ENCODE results near the gene PPP2R5D.
"Not testable (repeated sequence)": the region's sequence is repeated elsewhere in the genome, so short reads cannot be mapped to it uniquely, and the experiment has no call there.

PPP2R5D gene

DNA sequence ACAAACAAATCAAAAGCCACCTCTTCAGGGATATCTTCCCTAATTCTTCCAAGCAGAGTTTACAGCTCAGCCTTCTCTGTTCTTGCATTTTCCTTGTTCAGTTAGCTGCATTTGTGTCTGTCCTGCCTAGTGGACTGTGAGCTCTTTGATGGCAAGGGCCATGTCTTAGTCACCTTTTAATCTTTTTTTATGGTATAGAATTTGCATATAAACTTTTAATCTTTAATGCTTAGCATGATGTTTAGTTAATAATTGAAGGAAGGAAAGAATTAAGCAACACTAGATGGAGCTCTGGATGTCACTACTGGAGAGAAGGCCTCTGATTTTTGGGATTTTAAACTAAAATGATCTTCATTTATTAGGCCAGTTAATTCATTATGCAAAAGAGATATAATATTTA is 12.1 kb downstream of the PPP2R5D start:
- DNase-seq: no peak

- DNase-seq: not testable (repeated sequence)
Observed at GRCh38 chr6:42998205-42998604, 13.8 kb downstream of the PPP2R5D start.

- DNase-seq: no peak
Observed at GRCh38 chr6:43001843-43002242, 17.5 kb downstream of the PPP2R5D start.

GRCh38 chr6:43005844-43006243 is 21.5 kb downstream of the PPP2R5D start:
- DNase-seq: no peak

GRCh38 chr6:43006251-43006650 is 21.9 kb downstream of the PPP2R5D start:
- DNase-seq: no peak

DNA sequence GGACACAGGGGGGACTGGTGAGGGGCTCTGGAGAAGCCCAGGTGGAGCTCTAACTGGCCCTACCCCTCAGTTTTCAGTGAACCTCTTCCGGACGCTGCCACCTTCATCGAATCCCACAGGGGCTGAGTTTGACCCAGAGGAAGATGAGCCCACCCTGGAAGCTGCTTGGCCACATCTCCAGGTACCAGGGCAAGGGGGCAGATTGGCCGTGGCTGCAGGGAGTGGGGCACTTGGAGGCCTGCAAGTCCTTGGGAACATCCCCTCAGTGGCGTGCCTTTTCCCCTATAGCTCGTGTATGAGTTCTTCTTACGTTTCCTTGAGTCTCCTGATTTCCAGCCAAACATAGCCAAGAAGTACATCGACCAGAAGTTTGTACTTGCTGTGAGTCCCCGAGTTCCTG is 22.8 kb downstream of the PPP2R5D start:
- DNase-seq: no peak

- DNase-seq: peak; percentile 34
Observed at GRCh38 chr6:43009124-43009523, 24.8 kb downstream of the PPP2R5D start.

GRCh38 chr6:43011207-43011606 is 26.8 kb downstream of the PPP2R5D start:
- DNase-seq: no peak

DNA sequence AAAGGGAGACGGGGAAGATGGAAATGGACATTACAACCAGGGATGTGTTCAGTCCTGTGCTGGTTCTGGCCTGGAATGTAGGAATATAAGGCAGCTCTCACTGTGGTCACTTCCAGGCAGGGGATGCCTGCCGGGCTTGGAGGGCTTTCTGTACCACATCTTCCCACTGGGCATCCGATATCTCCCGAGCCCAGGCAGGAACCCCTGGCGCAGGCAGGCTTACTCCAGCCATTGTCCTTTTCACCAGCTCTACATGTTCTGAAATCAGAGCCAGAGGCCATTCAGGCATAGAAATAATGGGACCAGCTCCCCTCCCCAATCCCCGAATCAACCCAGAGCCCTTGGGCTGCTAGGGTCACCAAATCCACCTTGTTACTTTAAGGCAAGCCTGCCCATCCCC is 28.0 kb downstream of the PPP2R5D start:
- DNase-seq: no peak

- peak; percentile 74 for DNase-seq
Observed at GRCh38 chr6:43013097-43013842, 28.9 kb downstream of the PPP2R5D start.

DNA sequence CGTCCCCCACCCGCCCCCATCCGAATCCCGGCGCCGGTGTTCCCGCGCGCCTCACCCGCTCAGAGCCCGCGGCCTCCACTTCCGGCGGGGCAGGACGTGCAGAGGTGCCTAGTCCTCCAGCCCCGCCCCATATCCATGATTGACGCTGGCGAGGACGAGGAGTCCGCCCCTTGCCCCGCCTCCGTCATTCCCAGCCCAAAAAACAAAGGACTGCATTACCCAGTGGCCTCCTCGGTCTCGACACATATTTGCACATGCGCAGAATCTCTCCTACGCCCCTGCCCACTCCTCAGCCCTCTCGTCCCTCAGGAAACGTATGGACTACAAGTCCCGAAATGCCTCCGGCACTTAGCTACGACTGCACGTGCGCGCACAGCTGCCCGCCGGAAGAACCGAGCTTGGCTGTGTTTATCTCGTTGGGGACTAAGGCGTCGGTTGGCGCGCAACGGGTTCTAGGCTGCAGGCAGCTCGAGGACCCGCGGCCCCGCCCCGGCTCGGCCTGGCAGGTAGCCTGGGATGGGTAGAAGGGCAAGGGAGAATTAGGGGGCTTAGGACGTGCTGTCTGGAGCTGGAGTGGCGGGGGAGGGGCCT is 29.6 kb downstream of the PPP2R5D start, which contains the start of the genes KLHDC3 and MEA1:
Gene KLHDC3, plus strand, starts transcription at position 407 of the 591 bp plus-strand sequence. CDS start 2,944 bp downstream, outside the sequence.
Gene MEA1, minus strand, starts transcription at position 104 of the 591 bp plus-strand sequence. CDS start 133 bp downstream, outside the sequence.
- peak; percentile 100 for DNase-seq

- DNase-seq: peak; percentile 52
Observed at GRCh38 chr6:43014434-43014909, 30.1 kb downstream of the PPP2R5D start.

GRCh38 chr6:43016176-43016942 is 32.0 kb downstream of the PPP2R5D start:
- no peak for DNase-seq

DNA sequence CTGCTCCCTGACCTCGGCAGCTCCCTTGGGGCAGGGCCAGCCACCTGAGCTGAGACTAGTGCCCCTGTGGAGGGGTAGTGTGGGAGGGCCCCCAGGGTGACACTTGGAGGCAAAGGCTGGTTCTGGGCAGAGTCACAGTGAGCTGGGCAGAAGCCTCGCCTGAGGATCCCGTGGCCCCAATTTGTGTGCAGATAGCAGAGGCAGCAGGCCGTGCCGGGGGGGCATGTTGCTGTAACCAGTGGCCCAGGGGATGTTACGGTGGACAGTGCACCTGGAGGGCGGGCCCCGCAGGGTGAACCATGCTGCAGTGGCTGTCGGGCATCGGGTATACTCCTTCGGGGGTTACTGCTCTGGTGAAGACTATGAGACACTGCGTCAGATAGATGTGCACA is 32.6 kb downstream of the PPP2R5D start:
- DNase-seq: no peak

DNA sequence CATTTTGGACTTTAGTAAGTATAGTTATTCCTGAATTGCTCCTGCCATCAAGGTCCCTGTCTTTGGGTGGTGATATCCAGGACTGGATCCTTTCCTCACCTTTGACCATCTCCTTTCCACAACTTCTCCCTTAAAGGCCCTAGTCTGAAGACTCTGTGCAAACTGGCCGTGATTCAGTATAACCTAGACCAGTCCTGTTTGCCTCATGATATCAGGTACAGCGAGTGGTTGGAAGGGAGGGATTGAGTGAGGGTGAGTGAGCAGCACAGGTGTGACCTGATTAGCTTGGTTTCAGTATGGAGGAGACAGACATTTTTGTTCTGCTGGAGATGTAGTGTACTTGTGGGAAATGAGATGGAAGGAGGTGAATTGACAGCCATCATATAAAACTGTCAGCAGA is 34.8 kb downstream of the PPP2R5D start:
- no peak for DNase-seq

- no peak for DNase-seq
Observed at GRCh38 chr6:43020052-43020705, 35.8 kb downstream of the PPP2R5D start.

DNA sequence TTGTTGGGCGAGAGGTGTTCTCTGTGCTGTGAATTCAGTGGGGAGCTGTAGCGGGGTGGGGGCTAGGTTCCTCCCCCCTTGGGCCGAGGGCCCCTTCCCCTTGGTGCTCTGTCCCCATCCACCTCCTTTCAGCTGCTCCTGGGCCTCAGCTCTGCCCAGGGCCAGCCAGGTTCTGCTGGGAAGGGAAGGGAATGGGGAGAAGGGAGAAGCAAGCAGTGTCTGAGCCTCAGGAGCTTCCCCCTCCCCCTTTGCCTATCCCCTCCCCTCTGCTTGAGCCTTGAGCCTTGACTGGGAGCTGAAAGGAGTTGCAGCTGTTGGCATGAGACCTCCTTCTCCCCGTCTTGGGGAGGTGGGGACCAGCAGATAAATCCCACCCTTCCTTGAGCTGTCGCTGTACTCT is 36.5 kb downstream of the PPP2R5D start:
- no peak for DNase-seq

DNA sequence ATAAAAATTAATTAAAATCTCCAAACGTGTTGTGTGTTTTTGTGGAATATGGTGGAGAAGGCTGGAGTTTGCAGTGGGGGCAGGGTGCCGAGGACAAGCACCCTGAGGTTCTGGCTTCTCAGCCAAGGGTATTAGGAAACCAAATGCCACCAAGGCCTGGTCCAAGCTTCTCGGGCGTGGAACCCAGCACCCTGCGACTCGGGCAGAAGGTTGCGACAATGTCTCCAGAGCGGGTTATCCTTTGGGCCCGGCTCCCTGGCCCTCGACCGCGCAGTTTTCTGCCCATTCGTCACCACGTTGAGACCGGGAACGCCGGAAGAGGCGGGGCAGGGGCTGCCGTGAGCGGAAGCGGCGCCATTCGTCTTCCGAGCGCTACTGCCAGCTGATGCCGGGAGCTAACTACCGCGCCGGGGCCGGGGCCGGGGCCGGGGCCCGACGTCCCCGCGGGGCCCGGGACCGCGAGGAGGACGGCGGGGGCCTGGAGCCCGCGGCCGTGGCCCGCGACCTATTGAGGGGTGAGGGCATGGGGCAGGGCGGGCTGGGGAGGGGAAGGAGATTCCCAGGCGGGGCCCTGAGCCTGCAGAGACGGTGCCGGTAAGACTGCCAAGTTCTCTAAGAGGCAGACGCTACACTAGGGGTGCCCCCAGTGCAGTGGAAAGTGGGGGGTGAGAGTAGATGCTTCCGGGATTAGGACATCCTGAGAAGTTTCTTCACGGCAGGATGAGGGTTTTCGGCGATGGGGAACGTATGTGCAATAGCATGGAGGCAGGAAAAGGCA is 37.1 kb downstream of the PPP2R5D start, which contains the start of gene RRP36:
Gene RRP36, plus strand, starts transcription at position 354 of the 778 bp plus-strand sequence. Its CDS starts 32 bp downstream, at position 386.
- DNase-seq: peak; percentile 82

DNA sequence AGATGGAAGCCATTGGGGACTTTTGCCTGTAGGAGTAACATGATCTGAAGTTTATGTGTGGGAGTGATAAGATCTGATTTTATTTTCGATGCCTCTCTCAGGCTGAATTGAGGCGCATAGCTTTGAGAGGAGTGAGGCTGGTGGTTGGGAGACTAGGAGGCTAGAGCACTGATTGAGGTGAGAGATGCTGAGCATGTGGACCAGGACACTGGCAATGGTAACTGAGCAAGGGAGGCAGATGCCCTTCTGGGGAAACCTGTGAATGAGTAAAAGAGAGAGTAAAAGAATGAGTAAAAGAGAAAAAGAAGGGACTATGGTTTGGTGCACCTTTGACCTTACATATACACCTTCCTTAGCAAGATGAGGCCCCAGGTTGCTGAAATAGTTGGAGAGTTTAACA is 40.1 kb downstream of the PPP2R5D start:
- DNase-seq: no peak

- no peak for DNase-seq
Observed at GRCh38 chr6:43026365-43026764, 42.0 kb downstream of the PPP2R5D start.

DNA sequence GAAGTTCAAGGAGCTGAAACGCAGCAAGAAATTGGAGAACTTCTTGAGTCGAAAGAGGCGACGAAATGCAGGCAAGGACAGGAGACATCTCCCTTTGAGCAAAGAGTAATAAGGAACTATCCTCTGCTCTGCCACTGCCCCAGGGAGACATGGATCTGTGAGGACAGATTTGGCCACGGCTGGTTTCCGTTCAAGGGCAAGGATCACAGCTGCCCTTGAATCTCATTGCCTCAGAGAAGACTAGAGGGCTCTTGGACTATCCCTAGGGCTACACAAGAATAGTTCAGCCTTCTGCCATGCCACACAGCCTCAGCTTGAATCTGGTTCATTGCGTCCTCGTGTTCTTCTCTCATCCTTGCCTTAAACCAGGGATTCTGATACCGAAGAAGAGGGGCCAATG is 44.8 kb downstream of the PPP2R5D start:
- DNase-seq: no peak

GRCh38 chr6:43032326-43032725 is 48.0 kb downstream of the PPP2R5D start:
- no peak for DNase-seq
